IPS-11a (cell line): ENCODE measurements around the gene SERPINE1.
"Not testable (repeated sequence)": the region's sequence is repeated elsewhere in the genome, so short reads cannot be mapped to it uniquely, and the experiment has no call there.

Experiments used
- H3K4me3 ChIP-seq: one replicate; pipeline ENCODE4 v1.5.1; 2013; ENCODE audit warnings: low read depth, low read length, control low read depth

The SERPINE1 gene

GRCh38 chr7:101126651-101127459 lies at the start of gene SERPINE1:
Gene SERPINE1 (plus strand): TSS chr7:101127104. CDS start chr7:101128394, 1,290 bp downstream.
- peak within 1 kb of the TSS; percentile 8 for H3K4me3 ChIP-seq

- no peak overlapping the region for H3K4me3 ChIP-seq
These were observed 49.4 kb upstream of the SERPINE1 start for GRCh38 chr7:101077303-101078086.

- H3K4me3 ChIP-seq, result no peak overlapping the region
These were observed 45.5 kb upstream of the SERPINE1 start for GRCh38 chr7:101081432-101081831.

GRCh38 chr7:101084865-101085161 lies 42.1 kb upstream of the SERPINE1 start:
- no peak overlapping the region for H3K4me3 ChIP-seq

GRCh38 chr7:101085162-101085964 lies 41.5 kb upstream of the SERPINE1 start, which contains the start of gene TRIM56:
Gene TRIM56 (plus strand): TSS chr7:101085481. CDS start chr7:101087313, 1,832 bp downstream.
- H3K4me3 ChIP-seq, result peak within 1 kb of the TSS; percentile 62

- no peak overlapping the region for H3K4me3 ChIP-seq
These were observed 39.4 kb upstream of the SERPINE1 start for GRCh38 chr7:101087334-101088068.

GRCh38 chr7:101088069-101088425 lies 38.9 kb upstream of the SERPINE1 start:
- no peak overlapping the region for H3K4me3 ChIP-seq

- H3K4me3 ChIP-seq, result no peak overlapping the region
These were observed 37.9 kb upstream of the SERPINE1 start for GRCh38 chr7:101088858-101089529.

GRCh38 chr7:101089876-101090275 lies 37.0 kb upstream of the SERPINE1 start:
- H3K4me3 ChIP-seq, result no peak overlapping the region

- H3K4me3 ChIP-seq, result not testable (repeated sequence)
These were observed 34.5 kb upstream of the SERPINE1 start for GRCh38 chr7:101092266-101092905.

- no peak overlapping the region for H3K4me3 ChIP-seq
These were observed 33.0 kb upstream of the SERPINE1 start for GRCh38 chr7:101093906-101094305.

- no peak overlapping the region for H3K4me3 ChIP-seq
These were observed 32.5 kb upstream of the SERPINE1 start for GRCh38 chr7:101094376-101094775.

GRCh38 chr7:101094791-101095375 lies 32.0 kb upstream of the SERPINE1 start:
- no peak overlapping the region for H3K4me3 ChIP-seq

- no peak overlapping the region for H3K4me3 ChIP-seq
These were observed 30.5 kb upstream of the SERPINE1 start for GRCh38 chr7:101096331-101096956.

GRCh38 chr7:101096957-101097347 lies 30.0 kb upstream of the SERPINE1 start:
- H3K4me3 ChIP-seq, result no peak overlapping the region

GRCh38 chr7:101097561-101097960 lies 29.3 kb upstream of the SERPINE1 start:
- no peak overlapping the region for H3K4me3 ChIP-seq

- no peak overlapping the region for H3K4me3 ChIP-seq
These were observed 26.7 kb upstream of the SERPINE1 start for GRCh38 chr7:101099969-101100781.
